GM23338 (cell line): ENCODE data around the gene LDLRAD2.

Experiments
- POLR2AphosphoS5 ChIP-seq: IDR thresholded peaks from 2 replicates; pipeline ENCODE4 v1.6.1; 2016; ENCODE audit warnings: antibody characterized with exemption, low read depth
- TF ChIP-seq, protein P1 (sequence below), 2 experiments: fragments of 200-600 bp in 1 of 2; sonication (generic) in 1 of 2; conservative IDR thresholded peaks; 2 replicates each; pipeline versions ENCODE4 v1.5.1 to v1.6.1; 2016 to 2017; ENCODE audit warnings: antibody characterized with exemption in 2 of 2, low read depth in 2 of 2, mild to moderate bottlenecking in 2 of 2, moderate library complexity in 1 of 2

- TF ChIP-seq, protein P1, sequence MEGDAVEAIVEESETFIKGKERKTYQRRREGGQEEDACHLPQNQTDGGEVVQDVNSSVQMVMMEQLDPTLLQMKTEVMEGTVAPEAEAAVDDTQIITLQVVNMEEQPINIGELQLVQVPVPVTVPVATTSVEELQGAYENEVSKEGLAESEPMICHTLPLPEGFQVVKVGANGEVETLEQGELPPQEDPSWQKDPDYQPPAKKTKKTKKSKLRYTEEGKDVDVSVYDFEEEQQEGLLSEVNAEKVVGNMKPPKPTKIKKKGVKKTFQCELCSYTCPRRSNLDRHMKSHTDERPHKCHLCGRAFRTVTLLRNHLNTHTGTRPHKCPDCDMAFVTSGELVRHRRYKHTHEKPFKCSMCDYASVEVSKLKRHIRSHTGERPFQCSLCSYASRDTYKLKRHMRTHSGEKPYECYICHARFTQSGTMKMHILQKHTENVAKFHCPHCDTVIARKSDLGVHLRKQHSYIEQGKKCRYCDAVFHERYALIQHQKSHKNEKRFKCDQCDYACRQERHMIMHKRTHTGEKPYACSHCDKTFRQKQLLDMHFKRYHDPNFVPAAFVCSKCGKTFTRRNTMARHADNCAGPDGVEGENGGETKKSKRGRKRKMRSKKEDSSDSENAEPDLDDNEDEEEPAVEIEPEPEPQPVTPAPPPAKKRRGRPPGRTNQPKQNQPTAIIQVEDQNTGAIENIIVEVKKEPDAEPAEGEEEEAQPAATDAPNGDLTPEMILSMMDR (conservative IDR thresholded peaks at IDR 0.05; ENCODE audit: low read depth in 2 of 2) = no peak
- no peak for TF ChIP-seq POLR2AphosphoS5
Observed at GRCh38 chr1:21872445-21873079, 60.5 kb downstream of the LDLRAD2 start.
